Endothelial cell of umbilical vein (primary cell): ENCODE data around the gene RNPEPL1. TPM values are rescaled to one million over a fixed set of nuclear protein-coding genes. Genes with fewer than 3 reads are reported as not detected.

ENCODE experiments used
- BruUV-seq: library from RNA; stranded (reverse); fragments of 400-500 nt; replicated peaks from 2 replicates; lab custom pipeline; 2021; lab: Mats Ljungman, UMichigan
- CTCF ChIA-PET: fragments of 300-600, 350-600 bp; sonication (Branson Sonifier 250); formaldehyde crosslinking; loops from one replicate; lab custom pipeline; 2021; ENCODE audit warnings: antibody characterized with exemption, inconsistent platforms; lab: Charles Lee
- POLR2A ChIA-PET: fragments of 300-600, 350-600 bp; sonication (Branson Sonifier 250); formaldehyde crosslinking; loops from one replicate; lab custom pipeline; 2021; ENCODE audit warnings: antibody characterized with exemption, inconsistent platforms; lab: Charles Lee
- DNase-seq: peaks from one replicate; pipeline ENCODE4 v3.0.0-alpha.2; 2011; ENCODE audit warnings: low read depth, low spot score
- FAIRE-seq: peaks from 2 replicates; lab custom pipeline; 2011; peaks lifted over from hg19 to GRCh38; lab: Jason Lieb, UNC
- H2AFZ ChIP-seq: 2 replicates; pipeline ENCODE4 v1.6.0; 2012; ENCODE audit warnings: low read depth, low read length, control low read depth, inconsistent platforms
- H3K27ac ChIP-seq: 2 replicates; pipeline ENCODE4 v1.5.1; 2011; ENCODE audit warnings: low read depth, mild to moderate bottlenecking, control low read depth, low read length, moderate library complexity; ENCODE audit not compliant: insufficient read depth
- H3K27me3 ChIP-seq, 2 experiments: 2 replicates each; pipeline versions ENCODE4 v1.6.0 to v1.6.1; 2011; ENCODE audit warnings: low read length in 2 of 2, mixed read lengths in 1 of 2; ENCODE audit not compliant: control insufficient read depth in 2 of 2, insufficient read depth in 2 of 2
- H3K36me3 ChIP-seq, 2 experiments: 2 replicates in 1 of 2; 3 replicates in 1 of 2; pipeline ENCODE4 v1.5.1; 2011; ENCODE audit warnings: low read length in 2 of 2, mild to moderate bottlenecking in 1 of 2, moderate library complexity in 1 of 2; ENCODE audit not compliant: control insufficient read depth in 2 of 2, insufficient read depth in 2 of 2; ENCODE audit errors: extremely low read depth in 1 of 2
- H3K4me1 ChIP-seq: 3 replicates; pipeline ENCODE4 v1.5.1; 2011; ENCODE audit warnings: mild to moderate bottlenecking, low read length; ENCODE audit not compliant: control insufficient read depth, insufficient read depth; ENCODE audit errors: extremely low read depth
- H3K4me2 ChIP-seq: 2 replicates; pipeline ENCODE4 v1.6.1; 2011; ENCODE audit warnings: low read length, control low read depth, mixed read lengths; ENCODE audit not compliant: insufficient read depth
- H3K4me3 ChIP-seq, 3 experiments: fragments of 200-600 bp in 1 of 3; sonication (generic), shearing (Covaris generic) in 1 of 3; replicated peaks in 1 of 3; 2 replicates each; pipeline ENCODE4 v1.5.1; 2011 to 2016; ENCODE audit warnings: control low read depth in 3 of 3, low read length in 3 of 3, mild to moderate bottlenecking in 2 of 3, inconsistent platforms in 1 of 3, low read depth in 1 of 3, moderate library complexity in 1 of 3; ENCODE audit not compliant: insufficient read depth in 1 of 3
- H3K79me2 ChIP-seq: 2 replicates; pipeline ENCODE4 v1.6.0; 2012; ENCODE audit warnings: low read length, inconsistent platforms; ENCODE audit not compliant: control insufficient read depth, insufficient read depth
- H3K9ac ChIP-seq: replicated peaks from 2 replicates; pipeline ENCODE3; 2011; ENCODE audit warnings: low read length, control low read depth; ENCODE audit not compliant: insufficient read depth; ENCODE audit errors: extremely low read depth
- H3K9me1 ChIP-seq: replicated peaks from 3 replicates; pipeline ENCODE4 v1.6.0; 2011; ENCODE audit warnings: mild to moderate bottlenecking, low read length; ENCODE audit not compliant: control insufficient read depth, insufficient read depth; ENCODE audit errors: extremely low read depth
- H3K9me3 ChIP-seq: replicated peaks from 2 replicates; pipeline ENCODE4 v1.5.1; 2012; ENCODE audit warnings: low read length, inconsistent platforms; ENCODE audit not compliant: control insufficient read depth, insufficient read depth
- H4K20me1 ChIP-seq: replicated peaks from 2 replicates; pipeline ENCODE3; 2011; ENCODE audit warnings: mild to moderate bottlenecking, low read length; ENCODE audit not compliant: control insufficient read depth, insufficient read depth; ENCODE audit errors: extremely low read depth
- EZH2 ChIP-seq: IDR thresholded peaks from 2 replicates; pipeline ENCODE4 v1.6.1; 2012; ENCODE audit warnings: borderline replicate concordance, low read depth, mild to moderate bottlenecking, moderate library complexity, low read length, inconsistent platforms; ENCODE audit not compliant: severe bottlenecking
- GATA2 ChIP-seq: IDR thresholded peaks from 2 replicates; pipeline ENCODE4 v1.7.0; 2011; ENCODE audit warnings: low read depth, mild to moderate bottlenecking, moderate library complexity, mixed read lengths, low read length; ENCODE audit not compliant: insufficient read length, insufficient read depth
- JUN ChIP-seq: IDR thresholded peaks from 2 replicates; pipeline ENCODE4 v1.6.1; 2011; ENCODE audit warnings: borderline replicate concordance, low read depth; ENCODE audit not compliant: insufficient read length, insufficient read depth
- MAX ChIP-seq: IDR thresholded peaks from 2 replicates; pipeline ENCODE4 v1.6.1; 2011; ENCODE audit not compliant: insufficient read depth, insufficient read length
- MYC ChIP-seq: IDR thresholded peaks from one replicate; pipeline ENCODE4 v1.6.1; 2011; ENCODE audit warnings: mild to moderate bottlenecking, low read depth, low read length
- POLR2A ChIP-seq: IDR thresholded peaks from 2 replicates; pipeline ENCODE4 v1.6.1; 2012; ENCODE audit warnings: low read depth, mild to moderate bottlenecking, control low read depth, low read length
- POLR2AphosphoS5 ChIP-seq: IDR thresholded peaks from 2 replicates; pipeline ENCODE4 v1.6.1; 2012; ENCODE audit warnings: low read depth, mild to moderate bottlenecking, control low read depth, low read length, moderate library complexity; ENCODE audit not compliant: insufficient read depth
- dilution Hi-C: fragments of 300-500 bp; cut with MboI; formaldehyde crosslinking; loops from one replicate; pipeline ENCODE4 v1.15.0; 2019; ENCODE audit warnings: low sequenced_read_pairs; ENCODE audit not compliant: extremely low pct_ligation_motif_present
- intact Hi-C: fragments of 100-400 bp; cut with micrococcal nuclease; formaldehyde crosslinking; loops from one replicate; pipeline ENCODE4 v1.10.0; 2022
- polyA plus RNA-seq, 4 experiments: library from polyadenylated mRNA; depleted of rRNA in 3 of 4; stranded (reverse) in 3 of 4; unstranded in 1 of 4; fragments of >200 nt; gene quantifications; 2 replicates each; pipeline versions ENCODE4 v1.2.1 to v1.2.3, GENCODE V29; 2011 to 2012; ENCODE audit warnings: missing spikeins in 1 of 4
- total RNA-seq: library from RNA; stranded (reverse); gene quantifications from 2 replicates; pipeline ENCODE4 v1.2.3, GENCODE V29; 2021

Gene RNPEPL1
- total and polyA plus RNA-seq, 2 donors (not counting 3 experiments of a cell fraction or from before 2014, with no cell fraction given), result 35.8 to 67.1 TPM

GRCh38 chr2:240554767-240555493 lies 13.4 kb upstream of the RNPEPL1 start:
- Histone ChIP-seq H2AFZ (no peak overlapping the region), H3K27ac (no peak overlapping the region), H3K9ac (no peak overlapping the region), H3K9me1 (no peaks in the 10 kb centered on the region), H3K4me2 (no peak overlapping the region), H3K4me1 (peaks cover 21% of the 10 kb centered on the region), H3K36me3 (peaks cover 2% of the 10 kb centered on the region in 2 experiments), H3K79me2 (peaks cover 13% of the 10 kb centered on the region), H3K9me3 (no peaks in the 10 kb centered on the region), H4K20me1 (no peaks in the 10 kb centered on the region), H3K27me3 (no peaks in the 10 kb centered on the region), H3K4me3 (no peak overlapping the region)
- POLR2A ChIA-PET, result no interaction called here
- no peak for DNase-seq
- intact Hi-C loops (no loop called here), dilution Hi-C loops (no loop called here)
- BruUV-seq, result no TSS peak
- FAIRE-seq, result no peak
- CTCF ChIA-PET, result no interaction called here
- no peak for TF ChIP-seq GATA2

GRCh38 chr2:240555541-240556250 lies 12.6 kb upstream of the RNPEPL1 start:
- POLR2A ChIA-PET, result no interaction called here
- H3K27me3 ChIP-seq, result no peaks in the 10 kb centered on the region
- H3K4me1 ChIP-seq, result peaks cover 22% of the 10 kb centered on the region
- no peak overlapping the region for H2AFZ ChIP-seq
- no TSS peak for BruUV-seq
- H3K79me2 ChIP-seq, result peaks cover 13% of the 10 kb centered on the region
- TF ChIP-seq EZH2, result no peak
- TF ChIP-seq JUN, result no peak
- no peak for TF ChIP-seq GATA2
- TF ChIP-seq MAX, result no peak
- TF ChIP-seq POLR2A, result no peak
- TF ChIP-seq MYC, result no peak
- no peak for TF ChIP-seq POLR2AphosphoS5
- DNase-seq, result no peak
- no peaks in the 10 kb centered on the region for H3K9me3 ChIP-seq
- no peak overlapping the region for H3K27ac ChIP-seq
- no peak overlapping the region for H3K9ac ChIP-seq
- H3K4me2 ChIP-seq, result no peak overlapping the region
- intact Hi-C loops, result no loop called here
- no peaks in the 10 kb centered on the region for H3K9me1 ChIP-seq
- no peaks in the 10 kb centered on the region for H4K20me1 ChIP-seq
- H3K4me3 ChIP-seq, result no peak overlapping the region
- CTCF ChIA-PET, result interaction anchor here (1.2 to 4.3 kb wide), 2 partner anchors 31 to 96 kb away, joined by 3 to 22 read pairs; partner anchors contain the start of gene CAPN10
- peaks cover 2% of the 10 kb centered on the region in 2 experiments for H3K36me3 ChIP-seq
- FAIRE-seq, result no peak
- dilution Hi-C loops, result no loop called here
